HepG2 (cell line): Measurements from ENCODE around the gene RHOT2. TPM values are rescaled to one million over a fixed set of nuclear protein-coding genes. Genes with fewer than 3 reads are reported as not detected.

Experiments used
- ATAC-seq: fragments of 200-7000 bp; cut with Tn5 transposase; 3 replicates; pipeline ENCODE4 v1.9.1; 2020; ENCODE audit warnings: mild to moderate bottlenecking, moderate library complexity
- BruUV-seq: library from RNA; stranded (reverse); fragments of 400-500 nt; replicated peaks from 2 replicates; lab custom pipeline; 2021; lab: Mats Ljungman, UMichigan
- CTCF ChIA-PET: fragments of 300-600 bp; formaldehyde crosslinking; extraction: SDS; loops from one replicate; lab custom pipeline; 2021; ENCODE audit warnings: low total read pairs, inconsistent platforms, low intra/inter-chr PET ratio; lab: Yijun Ruan, JAX
- POLR2A ChIA-PET: fragments of 350-600 bp; sonication (Branson Sonifier 250); formaldehyde crosslinking; loops from one replicate; lab custom pipeline; 2020; ENCODE audit warnings: antibody characterized with exemption, inconsistent platforms; lab: Yijun Ruan, JAX
- DNase-seq: peaks from one replicate; pipeline ENCODE4 v3.0.0-alpha.2; 2015; ENCODE audit warnings: low spot score
- FAIRE-seq: peaks from 3 replicates; lab custom pipeline; 2011; peaks lifted over from hg19 to GRCh38; lab: Jason Lieb, UNC
- H2AFZ ChIP-seq: one replicate; pipeline ENCODE4 v1.6.1; 2011; ENCODE audit warnings: low read length, inconsistent platforms
- H3K27ac ChIP-seq: fragments of 300-600 bp; 3 replicates; pipeline ENCODE4 v1.8.0; 2011; ENCODE audit warnings: mixed run types, mild to moderate bottlenecking, mixed read lengths, low read length, inconsistent platforms; ENCODE audit not compliant: insufficient read depth; ENCODE audit errors: extremely low read length
- H3K27me3 ChIP-seq, 2 experiments: fragments of 200-600 bp in 1 of 2; 2 replicates in 1 of 2; 3 replicates in 1 of 2; pipeline versions ENCODE4 v1.6.0 to v1.8.0; 2011; ENCODE audit warnings: low read length in 2 of 2, mild to moderate bottlenecking in 2 of 2, moderate library complexity in 2 of 2, inconsistent platforms in 1 of 2; ENCODE audit not compliant: insufficient read depth in 2 of 2, control insufficient read depth in 1 of 2
- H3K36me3 ChIP-seq, 2 experiments: fragments of 200-600 bp in 1 of 2; replicated peaks in 1 of 2; 2 replicates in 1 of 2; 3 replicates in 1 of 2; pipeline versions ENCODE4 v1.5.1 to v1.8.0; 2011; ENCODE audit warnings: low read length in 2 of 2, inconsistent platforms in 1 of 2; ENCODE audit not compliant: insufficient read depth in 2 of 2, control insufficient read depth in 1 of 2
- H3K4me1 ChIP-seq: 2 replicates; pipeline ENCODE4 v1.5.1; 2012; ENCODE audit warnings: low read length, inconsistent platforms; ENCODE audit not compliant: insufficient read depth
- H3K4me2 ChIP-seq: 2 replicates; pipeline ENCODE4 v1.6.0; 2011; ENCODE audit warnings: low read depth, low read length, inconsistent platforms
- H3K4me3 ChIP-seq, 3 experiments: fragments of 200-600 bp in 1 of 3; sonication (generic), shearing (Covaris generic) in 1 of 3; replicated peaks in 1 of 3; 2 replicates each; pipeline ENCODE4 v1.5.1; 2011 to 2016; ENCODE audit warnings: low read length in 3 of 3, inconsistent platforms in 2 of 3, low read depth in 2 of 3, mild to moderate bottlenecking in 2 of 3, control low read depth in 1 of 3, mixed read lengths in 1 of 3; ENCODE audit not compliant: insufficient read depth in 1 of 3
- H3K79me2 ChIP-seq: one replicate; pipeline ENCODE4 v1.6.1; 2011; ENCODE audit warnings: low read length, inconsistent platforms; ENCODE audit not compliant: insufficient read depth
- H3K9ac ChIP-seq: 2 replicates; pipeline ENCODE4 v1.6.0; 2011; ENCODE audit warnings: mild to moderate bottlenecking, low read depth, low read length, inconsistent platforms; ENCODE audit not compliant: insufficient read depth
- H3K9me3 ChIP-seq: 2 replicates; pipeline ENCODE4 v1.5.1; 2012; ENCODE audit warnings: mild to moderate bottlenecking, low read length
- H4K20me1 ChIP-seq: 2 replicates; pipeline ENCODE4 v1.6.0; 2011; ENCODE audit warnings: inconsistent platforms, mild to moderate bottlenecking, low read length, moderate library complexity; ENCODE audit not compliant: insufficient read depth
- AGO1 ChIP-seq: fragments of 200-400 bp; formaldehyde crosslinking; IDR thresholded peaks from 2 replicates; pipeline ENCODE4 v1.6.1; 2017; ENCODE audit warnings: mild to moderate bottlenecking, low read depth, low read length, moderate library complexity; ENCODE audit not compliant: poor library complexity, severe bottlenecking
- AGO2 ChIP-seq: fragments of 200-400 bp; formaldehyde crosslinking; optimal IDR thresholded peaks from 2 replicates; pipeline ENCODE3; 2017; ENCODE audit warnings: mild to moderate bottlenecking, low read depth, low read length, moderate library complexity
- AKAP8 ChIP-seq: sonication (generic); formaldehyde crosslinking; IDR thresholded peaks from 2 replicates; pipeline ENCODE4 v1.5.1; 2020; ENCODE audit warnings: mild to moderate bottlenecking, missing genetic modification reagents
- HNRNPL ChIP-seq: fragments of 200-400 bp; formaldehyde crosslinking; IDR thresholded peaks from 2 replicates; pipeline ENCODE4 v1.6.1; 2017; ENCODE audit warnings: mild to moderate bottlenecking, low read depth, low read length
- KDM5B ChIP-seq: sonication (generic); formaldehyde crosslinking; IDR thresholded peaks from 2 replicates; pipeline ENCODE4 v1.4.0; 2020; ENCODE audit warnings: missing genetic modification reagents, mild to moderate bottlenecking, borderline replicate concordance
- MTF1 ChIP-seq: sonication (generic); formaldehyde crosslinking; IDR thresholded peaks from 2 replicates; pipeline ENCODE4 v1.5.0; 2020; ENCODE audit warnings: missing genetic modification reagents
- THYN1 ChIP-seq: sonication (generic); formaldehyde crosslinking; IDR thresholded peaks from 2 replicates; pipeline ENCODE4 v1.8.1; 2023; ENCODE audit warnings: low read depth, mild to moderate bottlenecking, moderate library complexity, missing genetic modification reagents, borderline replicate concordance
- ZBTB38 ChIP-seq: sonication (generic); formaldehyde crosslinking; IDR thresholded peaks from 2 replicates; pipeline ENCODE4 v1.5.1; 2020; ENCODE audit warnings: mild to moderate bottlenecking, missing genetic modification reagents
- ZNF629 ChIP-seq: sonication (generic); formaldehyde crosslinking; conservative IDR thresholded peaks from 2 replicates; pipeline ENCODE4 v1.5.0; 2020; ENCODE audit warnings: missing genetic modification reagents
- ZNF687 ChIP-seq: sonication (generic); formaldehyde crosslinking; IDR thresholded peaks from 2 replicates; pipeline ENCODE4 v1.5.1; 2020; ENCODE audit warnings: mild to moderate bottlenecking, missing genetic modification reagents, moderate library complexity
- ZNF781 ChIP-seq: sonication (generic); formaldehyde crosslinking; IDR thresholded peaks from 2 replicates; pipeline ENCODE4 v1.5.1; 2020; ENCODE audit warnings: borderline replicate concordance, mild to moderate bottlenecking, missing genetic modification reagents; ENCODE audit errors: not compliant biosample characterization
- ZSCAN25 ChIP-seq: sonication (generic); formaldehyde crosslinking; IDR thresholded peaks from 2 replicates; pipeline ENCODE4 v1.8.0; 2022; ENCODE audit warnings: mild to moderate bottlenecking, missing genetic modification reagents
- WGBS: methylation state at CpG from one replicate; pipeline ENCODE4 v1.1.6; 2017; ENCODE audit warnings: low lambda C conversion rate; 5-methylcytosine and 5-hydroxymethylcytosine counted together
- in situ Hi-C: cut with HindIII; loops from 2 replicates; pipeline ENCODE4 v1.10.0; 2017; ENCODE audit warnings: low pct_unique_long_range_greater_than_20kb; ENCODE audit not compliant: extremely low pct_ligation_motif_present
- intact Hi-C: fragments of 100-400 bp; cut with micrococcal nuclease; formaldehyde crosslinking; loops from one replicate; pipeline ENCODE4 v1.10.0; 2022; ENCODE audit not compliant: unreplicated experiment
- polyA plus RNA-seq, 8 experiments: library from polyadenylated mRNA; depleted of rRNA in 3 of 8; stranded (reverse) in 7 of 8; unstranded in 1 of 8; fragments of >200 nt; fragmentation: Illumina TruSeq in 4 of 8; extraction: Trizol in 4 of 8; gene quantifications; 2 replicates each; pipeline versions ENCODE4 v1.2.1 to v1.2.3, GENCODE V29; 2011 to 2016; ENCODE audit warnings: low read depth in 4 of 8, missing spikeins in 1 of 8, mixed read lengths in 1 of 8; ENCODE audit not compliant: insufficient read depth in 1 of 8
- total RNA-seq, 5 experiments: library from RNA; depleted of rRNA; stranded (reverse); fragments of >200 nt; fragmentation: Illumina TruSeq; extraction: Trizol; gene quantifications; 2 replicates each; pipeline ENCODE4 v1.2.3, GENCODE V29; 2016; ENCODE audit warnings: low read depth in 1 of 5
- TF ChIP-seq, protein P1 (sequence below): sonication (generic); formaldehyde crosslinking; IDR thresholded peaks from 2 replicates; pipeline ENCODE4 v1.8.1; 2023; ENCODE audit warnings: mild to moderate bottlenecking, moderate library complexity, missing genetic modification reagents

RHOT2 gene
- total and polyA plus RNA-seq, 2 of the 13 experiments (the other 11 are each of a cell fraction or from before 2014, with no cell fraction given) = 63.6 to 76.9 TPM

GRCh38 chr16:676565-676902, 8.6 kb downstream of the RHOT2 start:
- WGBS = 91% methylated on average over 4 of the region's 21 CpGs
- no TSS peak for BruUV-seq
- Histone ChIP-seq H3K4me1 (peaks cover 41% of the 10 kb centered on the region), H4K20me1 (0 out of 2 replicates have a peak, but pooled peaks cover 3% of the 10 kb centered on the region), H3K9ac (no peak overlapping the region), H3K36me3 (peaks cover 12 to 22% of the 10 kb centered on the region in 2 experiments; a peak in 4 of 5 replicates), H3K79me2 (peaks cover 8% of the 10 kb centered on the region), H2AFZ (no peak overlapping the region), H3K27ac (peak overlapping the region; percentile 60), H3K4me3 (peak overlapping the region in 2 of 3 experiments; percentile 28 to 74; a peak in 2 of 6 replicates), H3K27me3 (no peaks in the 10 kb centered on the region; a peak in 1 of 5 replicates), H3K9me3 (no peaks in the 10 kb centered on the region), H3K4me2 (peak overlapping the region; percentile 87; the same call in 1 of the 2 replicates)
- intact Hi-C loops = no loop called here
- no peak for FAIRE-seq
- ATAC-seq = no peak
- TF ChIP-seq ZNF629 (CRISPR knock-in tag) (no peak), MTF1 (CRISPR knock-in tag) (no peak), ZNF687 (CRISPR knock-in tag) (0 out of 2 replicates have a peak, but pooled peaks have one; percentile 1), ZSCAN25 (CRISPR knock-in tag) (0 out of 2 replicates have a peak, but pooled peaks have one; percentile 6), ZBTB38 (CRISPR knock-in tag) (peak; percentile 11; the same call in 1 of the 2 replicates), ZNF781 (CRISPR knock-in tag) (no peak), HNRNPL (peak; percentile 68; the same call in 1 of the 2 replicates), KDM5B (CRISPR knock-in tag) (0 out of 2 replicates have a peak, but pooled peaks have one; percentile 5), AGO1 (peak; percentile 21), AGO2 (peak; percentile 27), AKAP8 (CRISPR knock-in tag) (0 out of 2 replicates have a peak, but pooled peaks have one; percentile 58), THYN1 (CRISPR knock-in tag) (no peak)
- TF ChIP-seq, protein P1, sequence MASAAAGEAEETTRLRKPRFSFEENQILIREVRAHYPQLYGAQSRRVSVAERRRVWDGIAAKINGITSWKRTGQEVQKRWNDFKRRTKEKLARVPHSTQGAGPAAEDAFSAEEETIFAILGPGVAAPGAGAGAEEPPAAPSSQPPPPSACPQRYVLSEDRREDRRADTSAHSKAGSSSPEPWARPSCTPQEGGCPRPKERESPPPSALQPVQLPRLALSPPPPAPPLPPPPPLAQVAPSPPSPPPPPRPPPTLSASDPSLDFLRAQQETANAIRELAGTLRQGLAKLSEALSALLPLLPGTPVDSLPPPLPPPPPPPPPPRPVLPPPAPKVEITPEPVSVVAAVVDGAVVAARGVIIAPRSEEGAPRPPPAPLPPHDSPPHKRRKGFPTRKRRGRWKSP (CRISPR knock-in tag) = no peak
- POLR2A ChIA-PET = interaction anchor here (0.8 to 1.9 kb wide), 4 partner anchors 9 to 27 kb away, joined by 3 to 12 read pairs (median 6); partner anchors contain the start of genes RHOT2, WDR24 and WDR90
- in situ Hi-C loops = no loop called here
- DNase-seq = no peak
- CTCF ChIA-PET = no interaction called here
